GM21825 (cell line): ENCODE results near the gene GSTM3.

ENCODE experiments used
- ATAC-seq: cut with Tn5 transposase; IDR thresholded peaks from one replicate; pipeline ENCODE4 v1.9.1; 2021; ENCODE audit warnings: mild to moderate bottlenecking, moderate library complexity; ENCODE audit not compliant: unreplicated experiment

Gene GSTM3

DNA sequence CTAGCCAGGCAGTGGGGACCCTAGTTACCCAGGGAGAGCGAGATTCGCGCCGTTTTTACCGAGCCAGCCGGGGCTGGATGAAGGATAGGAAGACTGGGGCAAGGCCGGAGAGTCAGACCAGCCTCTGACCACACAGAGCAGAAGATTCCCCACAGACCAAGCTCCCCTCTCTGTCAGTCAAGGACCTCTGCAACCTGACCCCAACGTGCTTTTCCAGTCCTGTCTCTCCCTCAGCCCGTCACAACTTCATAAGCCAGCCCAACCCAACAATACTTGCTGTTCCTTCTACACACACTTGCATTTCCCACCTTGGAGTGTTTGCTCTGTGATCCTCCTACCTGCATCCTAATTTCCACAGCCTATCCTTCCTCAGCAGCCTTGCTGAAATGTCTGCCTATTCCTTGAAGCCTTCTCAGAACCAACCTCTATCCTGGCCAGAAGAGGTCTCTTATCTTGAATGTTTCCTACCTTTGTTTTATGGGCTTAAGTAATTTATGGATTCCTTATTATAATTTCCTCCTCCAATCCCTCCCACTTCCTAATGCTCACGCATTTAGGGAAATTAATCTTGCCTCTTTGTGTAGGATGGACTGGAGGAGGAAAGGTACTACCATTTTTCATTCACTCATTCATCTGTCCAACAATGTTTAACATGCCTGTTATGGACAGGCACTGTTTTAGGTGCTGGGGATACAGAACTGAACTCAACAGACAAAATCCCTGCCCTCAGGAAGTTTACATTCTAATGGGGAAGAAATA lies at the start of gene GSTM3:
Gene GSTM3, minus strand, starts transcription at position 424 of the 759 bp plus-strand sequence. CDS start 751 bp downstream, outside the sequence.
- no peak for ATAC-seq

DNA sequence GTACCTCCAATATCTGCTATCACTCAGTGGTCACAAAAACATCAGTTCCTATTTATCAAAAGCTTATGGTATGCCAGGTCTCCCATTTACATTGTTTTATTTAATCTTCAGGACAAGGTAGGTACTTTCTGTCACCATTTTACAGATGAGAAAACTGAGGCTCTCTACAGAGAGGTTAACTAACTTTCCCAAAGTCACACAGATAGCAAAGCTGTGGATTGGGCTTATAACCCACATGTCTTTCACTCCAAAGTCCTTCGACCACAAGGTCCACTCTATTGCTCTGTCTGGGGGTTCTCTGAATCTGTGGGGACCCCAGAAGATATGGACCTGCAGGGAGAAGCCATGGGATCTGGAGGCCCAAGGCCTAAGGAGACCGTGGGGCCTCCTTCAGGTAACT lies 49.5 kb upstream of the GSTM3 start:
- ATAC-seq = no peak

- no peak for ATAC-seq
Measured at GRCh38 chr1:109789551-109790180, 48.8 kb upstream of the GSTM3 start.

DNA sequence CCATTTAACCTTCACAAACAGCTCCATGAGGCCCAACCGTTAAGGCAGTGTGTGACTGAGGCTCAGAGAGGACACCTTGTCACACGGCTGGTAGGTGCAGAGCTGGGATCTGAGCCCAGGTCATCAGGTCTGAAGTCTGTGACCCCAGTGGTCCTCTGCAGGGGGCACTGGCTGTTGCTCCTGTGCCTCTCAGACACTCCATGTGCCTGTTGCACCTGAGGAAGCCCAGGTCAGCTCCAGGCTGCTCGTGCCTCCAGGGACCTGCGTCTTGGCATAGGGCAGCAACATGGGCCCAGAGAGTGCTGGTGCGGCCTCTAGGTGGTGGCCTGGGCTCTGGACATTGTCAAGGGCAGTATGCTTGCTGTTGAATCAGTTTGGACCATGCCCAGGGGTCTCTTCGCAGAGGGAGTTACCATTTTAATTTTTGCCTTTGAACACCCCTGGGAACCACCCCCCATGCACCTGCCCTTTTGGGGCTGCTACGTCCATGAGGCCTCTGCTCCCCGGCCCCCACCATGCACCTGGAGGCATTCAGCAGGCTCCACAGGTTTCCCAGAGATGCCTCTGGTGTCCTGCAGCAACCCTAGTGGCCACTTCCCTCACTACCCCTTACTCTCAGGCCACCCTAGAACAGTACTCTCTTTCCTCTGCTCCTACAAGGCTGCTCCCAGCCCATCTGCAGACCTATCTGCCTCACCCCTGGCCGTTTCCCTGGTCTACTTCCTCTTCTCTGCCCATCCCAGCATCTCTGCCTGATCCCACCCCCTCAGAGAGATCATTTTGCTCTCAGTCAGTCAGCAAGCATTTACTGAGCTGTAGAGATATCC lies 48.1 kb upstream of the GSTM3 start:
- ATAC-seq = no peak

DNA sequence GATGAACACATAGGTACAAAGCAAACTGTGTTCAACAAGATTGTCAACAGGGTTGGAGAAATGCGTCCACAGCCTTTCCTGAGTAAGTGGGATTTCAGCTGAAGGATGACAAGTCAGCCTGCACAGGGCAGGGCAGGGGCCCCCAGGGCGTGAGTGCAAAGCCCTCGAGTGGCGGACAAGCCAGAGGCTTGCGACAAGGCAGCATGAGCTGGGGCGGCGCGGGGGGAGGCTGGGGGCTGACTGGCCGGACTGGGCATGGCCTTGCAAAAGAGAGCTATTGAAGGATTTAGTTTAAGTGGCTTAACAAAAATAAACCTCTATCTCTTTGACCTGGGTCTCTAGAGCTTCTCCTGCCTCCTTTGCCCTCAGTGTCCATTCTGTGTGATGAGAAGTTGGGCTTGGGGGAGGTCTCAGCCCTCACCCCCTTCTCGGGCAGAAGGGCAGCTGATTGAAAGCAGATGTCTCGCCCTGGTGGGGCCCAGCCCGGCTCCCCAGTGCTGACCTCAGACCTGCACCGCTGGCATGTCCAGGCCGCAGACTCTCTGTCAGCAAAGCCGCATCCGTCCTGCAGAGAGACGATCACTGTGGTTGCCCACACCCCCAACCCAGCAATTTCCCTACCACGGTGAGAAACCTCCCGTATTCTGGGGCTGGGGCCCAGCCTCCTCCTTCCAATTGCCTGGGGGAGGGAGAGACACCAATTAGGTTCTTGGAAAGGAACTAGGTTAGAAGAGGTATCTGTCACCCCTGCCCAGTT lies 47.2 kb upstream of the GSTM3 start:
- ATAC-seq = no peak

DNA sequence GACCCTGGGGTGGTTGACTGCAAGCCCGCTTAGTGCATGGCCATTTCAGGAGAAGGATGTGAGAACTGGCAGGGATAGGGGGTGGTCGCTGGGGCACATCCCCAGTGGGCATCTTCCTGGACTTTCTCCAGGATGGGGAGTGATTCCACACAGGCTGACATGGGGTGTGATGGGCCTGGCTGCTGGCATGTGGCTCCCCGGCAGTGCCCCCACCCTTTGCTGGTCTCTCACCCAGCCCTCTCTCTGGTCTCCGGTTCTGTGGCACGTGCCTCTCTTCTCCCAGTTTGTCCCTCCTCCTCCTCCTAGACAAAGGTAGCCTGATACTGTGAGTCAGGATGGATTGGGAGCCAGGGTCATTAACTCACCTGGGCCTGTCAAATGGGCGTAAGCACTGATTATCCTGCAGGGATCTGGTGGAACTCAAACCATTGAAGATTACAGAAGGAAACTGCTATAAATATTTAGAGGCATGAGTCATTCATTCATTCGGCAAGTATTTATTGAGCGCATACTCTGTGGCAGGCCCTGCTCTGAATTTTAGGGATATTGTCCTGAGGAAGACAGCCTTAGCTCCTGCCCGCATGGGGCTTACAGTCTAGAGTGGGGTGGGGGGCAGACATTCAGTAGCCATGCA lies 46.5 kb upstream of the GSTM3 start:
- no peak for ATAC-seq

- no peak for ATAC-seq
Measured at GRCh38 chr1:109786531-109787021, 45.7 kb upstream of the GSTM3 start.

DNA sequence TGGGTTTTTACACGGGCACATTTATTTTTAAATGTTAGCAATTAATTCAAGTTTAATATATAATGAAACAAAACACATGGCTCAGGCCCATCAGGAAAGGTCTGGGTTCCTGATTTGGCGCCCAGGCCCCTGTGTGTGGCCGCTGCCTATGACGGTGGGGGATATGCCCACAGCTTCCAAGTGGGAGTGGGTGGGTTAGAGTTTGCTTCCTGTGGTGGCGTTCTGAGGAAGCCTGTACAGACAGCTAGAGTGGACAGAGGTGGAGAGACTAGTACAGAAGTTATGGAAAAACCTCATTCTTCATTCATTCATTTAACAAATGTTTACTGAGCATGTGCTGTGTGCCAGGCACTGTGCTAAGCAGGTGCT lies 45.3 kb upstream of the GSTM3 start:
- ATAC-seq = no peak

- ATAC-seq = no peak
Measured at GRCh38 chr1:109785446-109786111, 44.7 kb upstream of the GSTM3 start.

DNA sequence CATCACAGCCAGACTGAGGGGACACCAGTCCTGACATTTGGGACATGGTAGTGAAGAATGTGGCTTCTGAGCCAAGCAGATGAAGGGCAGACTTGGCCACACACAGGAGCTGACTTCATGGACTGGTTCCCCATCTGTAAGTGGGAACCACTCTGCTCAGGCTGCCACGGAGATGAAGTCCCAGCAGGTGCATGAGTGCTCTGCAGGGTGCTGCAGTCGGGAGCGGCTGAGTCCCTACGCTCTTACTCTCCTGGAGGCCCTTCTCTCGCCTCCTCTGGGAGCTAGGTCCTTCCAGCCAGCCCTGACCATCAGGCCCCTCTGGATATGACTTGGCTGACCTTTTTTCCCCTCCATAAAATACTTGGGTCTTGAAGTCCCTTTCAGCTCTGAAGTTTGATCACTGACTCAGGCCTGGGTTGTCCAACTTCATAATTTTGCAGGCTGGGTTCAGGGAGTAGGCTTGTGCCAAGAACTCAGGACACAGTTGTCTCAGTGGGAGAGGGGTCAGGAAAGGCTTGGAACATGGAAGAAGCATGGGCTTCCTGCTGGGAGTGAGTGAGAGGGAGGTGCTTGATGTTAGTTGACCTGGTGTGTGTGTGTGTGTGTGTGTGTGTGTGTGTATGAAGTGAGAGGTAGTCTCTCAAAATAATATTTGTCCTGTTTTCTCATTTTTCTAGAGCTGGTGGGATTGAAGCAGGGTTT lies 43.9 kb upstream of the GSTM3 start:
- no peak for ATAC-seq

DNA sequence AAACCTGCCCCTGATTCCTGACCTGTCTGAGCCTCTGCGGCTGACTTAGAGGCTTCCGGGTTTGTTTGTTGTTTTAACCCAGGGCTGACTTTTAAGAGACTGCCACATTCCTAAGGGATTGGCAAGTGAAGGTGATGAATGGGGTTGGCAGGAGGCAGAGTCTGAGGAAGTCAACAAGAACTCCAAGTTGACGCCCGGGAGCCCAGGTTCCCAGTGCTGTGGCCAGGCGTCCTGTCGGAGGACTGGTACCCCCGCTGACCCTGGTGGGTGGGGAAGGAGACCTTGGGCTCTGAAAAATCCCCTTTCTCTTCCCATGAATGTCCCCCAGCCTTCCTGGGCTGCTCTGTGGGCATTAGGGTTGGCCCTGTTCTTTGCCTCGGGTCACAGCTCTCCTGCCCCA lies 42.6 kb upstream of the GSTM3 start:
- no peak for ATAC-seq

DNA sequence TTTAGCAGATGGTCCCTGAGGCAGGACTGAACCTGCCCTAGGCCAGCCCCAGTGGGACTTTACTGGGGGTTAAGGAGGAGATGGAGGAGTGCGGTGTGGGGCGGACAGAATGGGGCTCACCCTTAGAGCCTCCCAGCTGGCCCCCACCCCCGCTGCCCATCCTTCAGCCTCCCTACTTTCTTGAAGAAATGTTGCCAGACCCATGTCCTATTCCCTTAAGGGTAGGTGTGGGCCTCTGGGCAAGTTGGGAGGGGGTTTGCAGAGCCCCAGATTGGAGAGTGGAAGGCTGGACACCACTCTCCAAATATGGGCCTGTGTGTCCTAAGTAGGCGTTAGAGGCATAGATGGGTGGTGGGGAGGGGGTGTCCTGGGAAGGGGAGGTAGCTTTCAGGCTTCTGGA lies 42.1 kb upstream of the GSTM3 start:
- no peak for ATAC-seq

GRCh38 chr1:109782514-109782913 lies 41.7 kb upstream of the GSTM3 start:
- no peak for ATAC-seq

- ATAC-seq = no peak
Measured at GRCh38 chr1:109781806-109782205, 41.0 kb upstream of the GSTM3 start.

DNA sequence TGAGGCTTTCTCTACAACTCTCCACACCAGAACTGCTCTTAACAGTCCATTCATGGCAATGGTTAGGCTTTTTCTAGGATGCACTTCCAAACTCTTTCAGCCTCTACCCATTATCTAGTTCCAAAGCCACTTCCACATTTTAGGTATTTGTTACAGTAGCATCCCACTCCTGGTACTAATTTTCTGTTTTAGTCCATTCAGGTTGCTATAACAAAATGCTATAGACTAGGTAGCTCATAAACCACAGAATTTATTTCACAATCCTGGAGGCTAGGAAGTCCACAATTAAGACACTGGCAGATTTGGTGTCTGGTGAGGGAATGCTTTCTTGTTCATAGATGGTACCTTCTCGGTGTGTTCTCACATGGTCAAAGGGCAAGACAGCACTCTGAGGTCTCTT lies 40.1 kb upstream of the GSTM3 start:
- no peak for ATAC-seq

GRCh38 chr1:109777980-109778625 lies 37.3 kb upstream of the GSTM3 start:
- no peak for ATAC-seq

GRCh38 chr1:109777436-109777835 lies 36.6 kb upstream of the GSTM3 start:
- no peak for ATAC-seq

GRCh38 chr1:109776911-109777310 lies 36.1 kb upstream of the GSTM3 start:
- peak; percentile 67 for ATAC-seq
